Neural progenitor cell (in vitro differentiated cells): Measurements from ENCODE around the gene CLCF1. TPM values are rescaled to one million over a fixed set of nuclear protein-coding genes. Genes with fewer than 3 reads are reported as not detected.

Source experiments
- DNase-seq: peaks from one replicate; pipeline ENCODE4 v3.0.0-alpha.2; 2016; ENCODE audit warnings: low spot score
- H2AFZ ChIP-seq: fragments of 200-600 bp; sonication (generic); replicated peaks from 2 replicates; pipeline ENCODE4 v1.6.1; 2016; ENCODE audit warnings: antibody characterized with exemption
- H3F3A ChIP-seq: fragments of 200-600 bp; sonication (generic); 2 replicates; pipeline ENCODE4 v1.6.1; 2016; ENCODE audit warnings: antibody characterized with exemption, low read depth
- H3K27ac ChIP-seq: fragments of 200-600 bp; sonication (generic); 2 replicates; pipeline ENCODE4 v1.5.1; 2016; ENCODE audit warnings: mild to moderate bottlenecking
- H3K27me3 ChIP-seq: fragments of 200-600 bp; sonication (generic); 2 replicates; pipeline ENCODE4 v1.6.1; 2016; ENCODE audit warnings: mild to moderate bottlenecking, moderate library complexity
- H3K36me3 ChIP-seq: fragments of 200-600 bp; sonication (generic); 2 replicates; pipeline ENCODE4 v1.5.1; 2016
- H3K4me1 ChIP-seq: fragments of 200-600 bp; sonication (generic); 2 replicates; pipeline ENCODE4 v1.6.1; 2016; ENCODE audit warnings: mixed run types
- H3K4me2 ChIP-seq: fragments of 200-600 bp; sonication (generic); 2 replicates; pipeline ENCODE4 v1.6.1; 2016
- H3K4me3 ChIP-seq: fragments of 200-600 bp; sonication (generic); 2 replicates; pipeline ENCODE4 v1.5.1; 2016
- H3K79me2 ChIP-seq: fragments of 200-600 bp; sonication (generic); 2 replicates; pipeline ENCODE4 v1.6.1; 2016; ENCODE audit warnings: low read depth
- H3K9ac ChIP-seq: fragments of 200-600 bp; sonication (generic); 2 replicates; pipeline ENCODE4 v1.6.1; 2016
- H3K9me3 ChIP-seq: fragments of 200-600 bp; sonication (generic); 2 replicates; pipeline ENCODE4 v1.5.1; 2016; ENCODE audit warnings: low read depth
- H4K20me1 ChIP-seq: fragments of 200-600 bp; sonication (generic); 2 replicates; pipeline ENCODE4 v1.6.1; 2016; ENCODE audit warnings: low read depth
- H3K27ac Mint-ChIP-seq: 3 replicates; pipeline ENCODE4 v1.8.0; 2021; ENCODE audit warnings: mixed read lengths
- H3K27me3 Mint-ChIP-seq: 2 replicates; pipeline ENCODE4 v1.8.0; 2022; ENCODE audit warnings: low read depth, mild to moderate bottlenecking, inconsistent platforms, moderate library complexity, mixed read lengths; ENCODE audit not compliant: insufficient read depth
- H3K36me3 Mint-ChIP-seq: 3 replicates; pipeline ENCODE4 v1.8.0; 2021; ENCODE audit warnings: mixed read lengths
- H3K4me1 Mint-ChIP-seq: 3 replicates; pipeline ENCODE4 v1.8.0; 2021; ENCODE audit warnings: mixed read lengths
- H3K4me3 Mint-ChIP-seq: 3 replicates; pipeline ENCODE4 v1.8.0; 2021; ENCODE audit warnings: mild to moderate bottlenecking, moderate library complexity, mixed read lengths
- H3K9me3 Mint-ChIP-seq: 3 replicates; pipeline ENCODE4 v1.8.0; 2020; ENCODE audit warnings: mixed read lengths
- EZH2 ChIP-seq: fragments of 200-600 bp; sonication (generic); IDR thresholded peaks from 2 replicates; pipeline ENCODE4 v1.6.1; 2017; ENCODE audit warnings: antibody characterized with exemption, mild to moderate bottlenecking, moderate library complexity
- EZH2phosphoT487 ChIP-seq: fragments of 200-600 bp; sonication (generic); IDR thresholded peaks from 2 replicates; pipeline ENCODE4 v1.6.1; 2017; ENCODE audit warnings: antibody characterized with exemption
- total RNA-seq: library from RNA; depleted of rRNA; stranded (reverse); fragments of >200 nt; gene quantifications from 2 replicates; pipeline ENCODE4 v1.2.3, GENCODE V29; 2015; ENCODE audit warnings: low replicate concordance
- TF ChIP-seq, protein P1 (sequence below): fragments of 200-600 bp; sonication (generic); IDR thresholded peaks from 2 replicates; pipeline ENCODE4 v1.5.1; 2017; ENCODE audit warnings: antibody characterized with exemption, mild to moderate bottlenecking

CLCF1 gene
- total RNA-seq, 1 donor from 2014 or later = 2.0 TPM

DNA sequence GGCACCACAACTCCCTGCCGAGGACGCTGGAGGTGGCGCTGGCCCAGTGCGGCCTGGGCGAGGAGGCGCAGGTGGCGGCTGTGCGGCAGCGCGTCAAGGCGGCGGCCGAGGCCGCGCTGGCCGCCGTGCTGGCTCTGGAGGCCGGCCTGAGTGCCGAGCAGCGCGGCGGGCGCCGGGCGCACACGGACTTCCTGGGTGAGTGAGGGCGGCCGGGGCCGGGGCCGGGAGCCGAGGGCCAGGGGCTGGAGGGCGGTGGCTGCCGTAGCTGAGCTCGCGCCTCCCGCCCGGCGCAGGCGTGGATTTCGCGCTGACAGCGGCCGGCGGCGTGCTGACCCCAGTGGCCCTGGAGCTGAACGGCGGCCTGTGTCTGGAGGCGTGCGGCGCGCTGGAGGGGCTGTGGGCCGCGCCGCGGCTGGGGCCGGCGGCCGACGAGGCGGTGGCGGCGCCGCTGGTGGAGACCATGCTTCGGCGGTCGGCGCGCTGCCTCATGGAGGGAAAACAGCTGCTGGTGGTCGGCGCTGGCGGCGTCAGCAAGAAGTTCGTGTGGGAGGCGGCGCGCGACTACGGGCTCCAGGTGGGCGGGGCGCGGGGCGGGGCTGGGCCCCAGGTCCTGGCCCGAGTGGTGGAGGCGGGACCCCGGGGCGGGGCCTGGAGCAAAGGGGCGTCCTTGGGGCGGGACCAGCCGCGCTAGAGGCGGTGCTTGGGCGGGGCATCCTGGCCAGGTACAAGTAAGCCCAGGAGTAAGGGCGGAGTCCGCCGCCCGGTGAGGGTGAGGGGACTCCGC lies 47.4 kb upstream of the CLCF1 start:
- Histone ChIP-seq H4K20me1 (no peaks in the 10 kb centered on the region), H2AFZ (peak overlapping the region; percentile 20), H3K4me1 (peaks cover 5% of the 10 kb centered on the region), H3K27me3 (peaks cover 35% of the 10 kb centered on the region), H3K36me3 (no peaks in the 10 kb centered on the region), H3K79me2 (no peaks in the 10 kb centered on the region), H3F3A (peaks cover 11% of the 10 kb centered on the region), H3K9me3 (no peaks in the 10 kb centered on the region), H3K4me2 (peak overlapping the region; percentile 86), H3K4me3 (peak overlapping the region; percentile 50), H3K27ac (no peak overlapping the region), H3K9ac (no peak overlapping the region)
- Mint-ChIP-seq H3K27ac (no peak overlapping the region), H3K4me3 (peak overlapping the region; percentile 81), H3K27me3 (peaks cover 21% of the 10 kb centered on the region), H3K4me1 (peaks cover 30% of the 10 kb centered on the region), H3K9me3 (no peaks in the 10 kb centered on the region), H3K36me3 (no peaks in the 10 kb centered on the region)
- TF ChIP-seq EZH2 (no peak), EZH2phosphoT487 (no peak)
- TF ChIP-seq, protein P1, sequence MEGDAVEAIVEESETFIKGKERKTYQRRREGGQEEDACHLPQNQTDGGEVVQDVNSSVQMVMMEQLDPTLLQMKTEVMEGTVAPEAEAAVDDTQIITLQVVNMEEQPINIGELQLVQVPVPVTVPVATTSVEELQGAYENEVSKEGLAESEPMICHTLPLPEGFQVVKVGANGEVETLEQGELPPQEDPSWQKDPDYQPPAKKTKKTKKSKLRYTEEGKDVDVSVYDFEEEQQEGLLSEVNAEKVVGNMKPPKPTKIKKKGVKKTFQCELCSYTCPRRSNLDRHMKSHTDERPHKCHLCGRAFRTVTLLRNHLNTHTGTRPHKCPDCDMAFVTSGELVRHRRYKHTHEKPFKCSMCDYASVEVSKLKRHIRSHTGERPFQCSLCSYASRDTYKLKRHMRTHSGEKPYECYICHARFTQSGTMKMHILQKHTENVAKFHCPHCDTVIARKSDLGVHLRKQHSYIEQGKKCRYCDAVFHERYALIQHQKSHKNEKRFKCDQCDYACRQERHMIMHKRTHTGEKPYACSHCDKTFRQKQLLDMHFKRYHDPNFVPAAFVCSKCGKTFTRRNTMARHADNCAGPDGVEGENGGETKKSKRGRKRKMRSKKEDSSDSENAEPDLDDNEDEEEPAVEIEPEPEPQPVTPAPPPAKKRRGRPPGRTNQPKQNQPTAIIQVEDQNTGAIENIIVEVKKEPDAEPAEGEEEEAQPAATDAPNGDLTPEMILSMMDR = no peak
- peak; percentile 97 for DNase-seq

DNA sequence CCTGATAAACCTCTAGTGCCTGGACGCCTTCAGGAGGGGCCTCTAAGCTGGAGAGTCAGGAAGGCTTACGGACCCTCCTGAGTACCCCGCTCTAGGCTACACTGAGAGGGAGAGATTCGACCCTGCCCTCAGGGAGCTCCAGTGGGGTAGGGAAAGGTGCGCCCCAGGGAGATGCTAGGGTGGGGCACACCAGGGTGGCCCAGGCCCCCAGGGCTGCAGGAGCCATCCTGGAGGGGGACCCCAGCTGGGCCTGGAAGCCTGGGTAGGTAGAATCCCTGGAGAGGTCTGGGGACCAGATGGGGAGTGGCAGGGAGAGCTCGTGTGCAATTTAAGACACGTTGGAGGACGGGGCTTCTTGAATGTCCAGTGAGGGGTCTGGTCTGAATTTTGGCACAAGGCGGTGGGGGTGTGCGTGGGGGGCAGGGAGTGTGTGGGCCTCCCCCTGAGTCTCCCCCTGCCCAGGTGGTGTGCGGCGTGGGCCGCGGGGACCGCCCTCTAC lies 46.8 kb upstream of the CLCF1 start:
- H4K20me1 ChIP-seq = no peaks in the 10 kb centered on the region
- peak overlapping the region; percentile 20 for H2AFZ ChIP-seq
- DNase-seq = no peak
- no peak overlapping the region for H3K9ac ChIP-seq
- H3K4me1 Mint-ChIP-seq = peaks cover 30% of the 10 kb centered on the region
- peak overlapping the region; percentile 86 for H3K4me2 ChIP-seq
- H3K9me3 Mint-ChIP-seq = no peaks in the 10 kb centered on the region
- H3K27me3 ChIP-seq = peaks cover 41% of the 10 kb centered on the region
- no peaks in the 10 kb centered on the region for H3K36me3 Mint-ChIP-seq
- peak overlapping the region; percentile 50 for H3K4me3 ChIP-seq
- H3K9me3 ChIP-seq = no peaks in the 10 kb centered on the region
- peaks cover 13% of the 10 kb centered on the region for H3F3A ChIP-seq
- H3K27ac Mint-ChIP-seq = no peak overlapping the region
- H3K27me3 Mint-ChIP-seq = peaks cover 20% of the 10 kb centered on the region
- no peaks in the 10 kb centered on the region for H3K79me2 ChIP-seq
- TF ChIP-seq EZH2 = no peak
- TF ChIP-seq, protein P1 = no peak
- no peak for TF ChIP-seq EZH2phosphoT487
- H3K36me3 ChIP-seq = no peaks in the 10 kb centered on the region
- H3K4me3 Mint-ChIP-seq = peak overlapping the region; percentile 81
- peaks cover 5% of the 10 kb centered on the region for H3K4me1 ChIP-seq
- H3K27ac ChIP-seq = no peak overlapping the region

DNA sequence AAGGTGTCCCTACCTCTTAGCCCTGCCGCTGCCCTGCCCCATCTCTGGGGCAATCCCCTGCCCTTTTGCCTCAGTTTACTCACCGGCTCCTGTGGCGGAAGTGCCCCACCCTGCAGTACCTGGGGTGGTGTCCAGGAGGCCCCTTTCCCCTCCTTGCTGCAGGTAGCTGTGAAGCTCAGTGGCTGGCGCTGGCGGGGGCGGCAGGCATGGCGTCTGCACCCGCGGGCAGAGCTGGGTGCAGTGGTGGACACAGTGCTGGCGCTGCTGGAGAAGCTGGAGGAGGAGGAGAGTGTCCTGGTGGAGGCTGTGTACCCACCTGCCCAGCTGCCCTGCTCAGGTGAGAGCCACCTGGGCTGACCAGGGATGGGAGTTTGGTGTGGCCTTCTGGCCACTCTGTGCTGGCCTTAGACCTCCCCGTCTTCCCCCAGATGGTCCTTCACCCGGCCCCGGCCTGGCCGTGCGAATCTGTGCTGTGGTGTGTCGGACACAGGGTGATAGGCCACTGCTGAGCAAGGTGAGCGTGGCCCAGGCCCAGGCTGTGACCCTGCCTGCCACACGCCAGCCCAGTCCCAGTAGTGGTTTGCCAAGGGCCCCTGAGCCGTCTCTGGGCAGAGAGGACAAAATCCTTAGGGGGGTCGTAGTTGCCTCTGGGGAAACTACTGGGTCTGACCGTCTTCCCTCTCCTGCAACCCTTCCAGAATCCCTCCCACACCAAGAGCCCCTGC lies 46.1 kb upstream of the CLCF1 start:
- Histone ChIP-seq H3K4me3 (no peak overlapping the region), H3K27me3 (peaks cover 48% of the 10 kb centered on the region), H3K4me2 (peak overlapping the region; percentile 86), H4K20me1 (no peaks in the 10 kb centered on the region), H3F3A (peaks cover 13% of the 10 kb centered on the region), H3K9ac (no peak overlapping the region), H3K27ac (no peak overlapping the region), H3K36me3 (no peaks in the 10 kb centered on the region), H2AFZ (no peak overlapping the region), H3K9me3 (no peaks in the 10 kb centered on the region), H3K4me1 (peaks cover 9% of the 10 kb centered on the region), H3K79me2 (no peaks in the 10 kb centered on the region)
- H3K4me1 Mint-ChIP-seq = peaks cover 25% of the 10 kb centered on the region
- H3K27ac Mint-ChIP-seq = no peak overlapping the region
- peaks cover 25% of the 10 kb centered on the region for H3K27me3 Mint-ChIP-seq
- TF ChIP-seq, protein P1 = no peak
- no peak for TF ChIP-seq EZH2
- TF ChIP-seq EZH2phosphoT487 = no peak
- H3K9me3 Mint-ChIP-seq = no peaks in the 10 kb centered on the region
- no peaks in the 10 kb centered on the region for H3K36me3 Mint-ChIP-seq
- no peak for DNase-seq
- peak overlapping the region; percentile 81 for H3K4me3 Mint-ChIP-seq
